Dermis blood vessel endothelial cell (primary cell): ENCODE data around the gene TFR2. TPM values are rescaled to one million over a fixed set of nuclear protein-coding genes. Genes with fewer than 3 reads are reported as not detected.

Experiments
- DNase-seq: peaks from one replicate; pipeline ENCODE4 v3.0.0; 2010
- total RNA-seq: library from RNA; depleted of rRNA; stranded (reverse); fragments of >200 nt; gene quantifications from 2 replicates; pipeline ENCODE4 v1.2.3, GENCODE V29; 2014

TFR2 gene
- total RNA-seq, 1 donor from 2014 or later: 0.68 TPM

DNA sequence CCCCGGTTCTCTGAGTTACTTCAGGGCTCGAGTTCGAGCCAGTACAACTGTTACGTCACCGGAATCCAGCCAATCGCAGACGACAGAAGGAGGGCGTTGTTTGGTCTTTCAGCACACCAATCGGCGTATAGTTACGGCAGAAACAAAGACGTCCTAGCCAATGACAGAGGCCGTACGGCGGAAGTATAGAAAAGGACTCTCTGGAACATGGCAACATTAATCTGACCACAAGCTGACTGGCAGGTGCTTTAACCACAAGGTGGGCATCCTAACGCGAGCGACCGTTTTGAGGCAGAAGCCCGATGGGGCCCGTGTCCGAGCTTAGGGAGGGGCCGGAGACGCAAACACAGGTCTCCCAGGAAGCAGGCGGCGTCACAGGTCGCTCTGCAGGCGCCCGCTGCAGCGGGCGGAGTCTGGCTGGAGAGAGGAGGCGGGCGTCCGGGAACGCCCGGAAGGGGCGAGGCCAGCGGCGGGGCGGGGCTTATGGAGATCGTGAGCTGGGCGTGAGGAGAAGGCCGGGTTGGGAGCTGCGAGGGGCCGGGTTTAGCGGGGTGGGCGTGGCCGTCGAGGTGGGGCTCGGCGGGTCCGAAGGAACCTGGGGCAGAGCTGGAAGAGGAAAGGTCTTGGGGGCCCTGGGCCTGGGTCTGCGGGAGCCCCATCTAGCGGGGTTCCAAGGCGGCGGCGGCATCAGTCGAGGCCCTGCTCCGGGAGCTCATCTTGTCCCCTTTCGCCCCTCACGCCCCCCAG is 29.2 kb downstream of the TFR2 start, which contains the start of gene MOSPD3:
Gene MOSPD3 (plus strand): TSS at position 558 of the 747 bp plus-strand sequence. CDS start 252 bp downstream, outside the sequence.
- peak; percentile 100 for DNase-seq

DNA sequence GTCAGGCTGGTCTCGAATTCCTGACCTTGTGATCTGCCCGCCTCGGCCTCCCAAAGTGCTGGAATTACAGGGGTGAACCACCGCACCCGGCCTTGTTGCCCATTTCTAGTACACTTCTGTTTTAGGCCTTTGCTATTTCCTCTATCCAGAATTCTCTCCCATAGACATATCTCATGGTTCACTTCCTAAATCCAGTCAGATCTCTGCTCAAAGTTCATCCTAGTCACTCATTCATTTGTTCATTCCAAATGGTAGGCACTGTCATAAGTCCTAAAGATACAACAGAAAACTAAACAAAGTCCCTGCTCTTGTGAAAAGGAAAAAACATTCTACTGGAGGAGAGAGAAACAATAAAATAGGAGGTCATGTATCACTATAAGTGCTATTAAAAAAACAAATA is 31.4 kb downstream of the TFR2 start:
- DNase-seq: no peak

DNA sequence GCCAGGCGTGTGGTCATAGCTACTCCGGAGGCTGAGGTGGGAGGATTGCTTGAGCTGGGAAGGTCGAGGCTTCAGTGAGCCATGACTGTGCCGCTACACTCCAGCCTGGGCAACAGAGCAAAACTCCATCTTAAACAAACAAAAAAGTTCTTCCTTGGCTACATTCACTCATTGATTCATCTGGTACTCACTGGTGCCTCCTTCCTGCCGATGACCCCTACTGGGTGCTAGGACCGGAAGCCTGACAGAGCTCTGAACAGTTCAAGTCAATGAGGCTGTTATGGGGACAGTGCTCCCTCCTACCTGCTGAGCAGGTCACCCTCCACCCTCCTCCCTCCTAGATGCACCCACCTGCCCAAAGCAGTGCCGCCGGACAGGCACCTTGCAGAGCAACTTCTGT is 34.2 kb downstream of the TFR2 start:
- DNase-seq: no peak

DNA sequence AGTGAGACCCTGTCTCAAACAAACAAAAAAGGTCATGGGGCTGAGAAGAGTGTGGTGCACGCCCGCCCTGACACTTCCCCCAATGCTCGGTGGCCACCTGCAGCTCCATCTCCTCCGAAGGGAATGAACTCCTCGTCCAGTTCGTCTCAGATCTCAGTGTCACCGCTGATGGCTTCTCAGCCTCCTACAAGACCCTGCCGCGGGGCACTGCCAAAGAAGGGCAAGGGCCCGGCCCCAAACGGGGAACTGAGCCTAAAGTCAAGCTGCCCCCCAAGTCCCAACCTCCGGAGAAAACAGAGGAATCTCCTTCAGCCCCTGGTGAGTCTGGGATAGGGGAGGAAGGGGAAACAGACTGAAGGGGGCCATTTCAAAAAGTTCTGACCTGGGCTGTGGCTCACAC is 35.0 kb downstream of the TFR2 start:
- no peak for DNase-seq

DNA sequence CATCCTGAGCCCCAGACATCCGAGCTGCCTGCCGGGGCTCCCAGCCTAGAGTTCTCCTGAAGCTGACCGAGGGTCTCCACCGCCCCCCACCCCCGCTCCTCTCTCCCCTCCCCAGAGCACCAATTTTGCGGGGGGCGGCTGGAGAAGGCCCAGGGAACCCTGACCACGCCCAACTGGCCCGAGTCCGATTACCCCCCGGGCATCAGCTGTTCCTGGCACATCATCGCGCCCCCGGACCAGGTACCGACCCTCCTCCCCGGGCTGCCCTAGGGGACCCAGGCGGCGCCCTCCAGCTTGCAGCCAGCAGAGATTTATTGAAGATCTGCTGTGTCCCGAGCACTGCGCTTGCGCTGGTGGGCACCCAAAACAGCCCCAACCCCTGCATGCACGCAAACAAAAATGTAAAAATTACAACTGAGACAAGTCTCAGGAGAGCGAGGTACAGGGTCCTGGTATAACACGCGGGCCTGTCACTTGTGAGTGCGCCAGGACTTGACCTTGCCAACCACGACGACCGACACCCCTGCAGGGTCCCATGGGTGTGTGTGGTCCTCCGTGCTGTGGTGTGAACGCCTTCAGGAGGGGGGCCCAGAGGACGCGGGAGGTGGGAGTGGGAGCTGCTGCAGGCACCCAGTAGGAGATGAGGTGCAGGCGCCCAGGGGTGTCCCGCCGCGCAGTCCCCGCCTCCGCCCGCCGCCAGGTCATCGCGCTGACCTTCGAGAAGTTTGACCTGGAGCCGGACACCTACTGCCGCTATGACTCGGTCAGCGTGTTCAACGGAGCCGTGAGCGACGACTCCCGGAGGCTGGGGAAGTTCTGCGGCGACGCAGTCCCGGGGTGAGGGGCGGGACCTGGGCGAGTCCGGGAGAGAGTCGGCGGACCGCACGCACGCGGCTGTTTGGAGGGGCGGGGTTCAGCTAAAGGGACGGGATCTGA is 36.1 kb downstream of the TFR2 start:
- DNase-seq: no peak

DNA sequence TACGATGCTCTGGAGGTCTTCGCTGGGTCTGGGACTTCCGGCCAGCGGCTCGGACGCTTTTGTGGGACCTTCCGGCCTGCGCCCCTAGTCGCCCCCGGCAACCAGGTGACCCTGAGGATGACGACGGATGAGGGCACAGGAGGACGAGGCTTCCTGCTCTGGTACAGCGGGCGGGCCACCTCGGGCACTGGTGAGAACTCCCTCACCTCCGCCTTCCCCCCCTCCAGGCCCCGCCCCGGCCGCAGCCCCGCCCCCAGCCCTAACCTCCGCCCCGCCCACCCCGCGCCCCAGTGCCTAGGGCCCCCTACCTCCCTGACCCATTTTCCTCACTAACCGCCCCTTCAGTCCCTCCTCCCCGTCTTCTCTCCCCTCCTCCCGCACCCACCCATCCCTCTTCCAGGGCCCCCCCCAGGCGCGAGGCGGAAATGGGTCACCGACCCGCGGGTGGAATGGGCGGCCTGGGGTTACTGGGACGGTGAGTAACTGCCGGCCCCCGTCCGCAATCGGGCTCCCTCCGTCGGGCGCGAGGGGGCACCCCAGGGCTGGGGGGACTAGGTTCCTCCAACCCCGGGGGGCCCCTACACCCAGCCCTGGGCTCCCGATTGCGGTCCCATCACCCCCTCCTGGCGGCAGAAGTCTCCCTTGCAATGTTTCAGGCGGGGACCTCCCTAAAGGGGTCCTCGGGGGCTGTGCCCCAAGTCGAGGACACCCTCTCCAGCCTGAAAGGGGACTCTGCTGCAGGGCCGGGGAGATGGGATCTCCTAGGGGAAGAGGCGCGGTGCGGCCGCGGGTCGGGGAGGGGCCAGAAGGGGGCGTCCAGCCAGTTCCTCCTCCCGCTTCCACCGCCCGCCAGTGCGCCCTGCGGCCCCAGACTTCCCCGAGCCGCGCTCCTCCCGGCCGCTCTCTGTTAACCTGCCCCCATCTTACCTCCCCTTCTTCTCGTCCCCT is 37.0 kb downstream of the TFR2 start:
- DNase-seq: peak; percentile 66

DNA sequence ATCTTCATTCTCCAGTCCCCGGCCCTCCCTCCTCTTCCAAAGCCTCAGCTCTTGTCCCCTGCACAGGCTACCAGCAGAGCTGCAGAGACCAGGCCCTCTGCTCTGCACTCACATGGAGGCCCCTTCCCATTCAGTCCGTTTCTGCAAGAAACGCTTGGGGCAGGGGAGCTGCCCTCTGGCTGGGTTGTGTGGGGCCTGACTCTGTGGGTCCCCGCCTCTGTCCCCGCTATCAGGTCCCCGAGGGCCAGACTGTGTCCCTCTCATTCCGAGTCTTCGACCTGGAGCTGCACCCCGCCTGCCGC is 37.7 kb downstream of the TFR2 start:
- no peak for DNase-seq

DNA sequence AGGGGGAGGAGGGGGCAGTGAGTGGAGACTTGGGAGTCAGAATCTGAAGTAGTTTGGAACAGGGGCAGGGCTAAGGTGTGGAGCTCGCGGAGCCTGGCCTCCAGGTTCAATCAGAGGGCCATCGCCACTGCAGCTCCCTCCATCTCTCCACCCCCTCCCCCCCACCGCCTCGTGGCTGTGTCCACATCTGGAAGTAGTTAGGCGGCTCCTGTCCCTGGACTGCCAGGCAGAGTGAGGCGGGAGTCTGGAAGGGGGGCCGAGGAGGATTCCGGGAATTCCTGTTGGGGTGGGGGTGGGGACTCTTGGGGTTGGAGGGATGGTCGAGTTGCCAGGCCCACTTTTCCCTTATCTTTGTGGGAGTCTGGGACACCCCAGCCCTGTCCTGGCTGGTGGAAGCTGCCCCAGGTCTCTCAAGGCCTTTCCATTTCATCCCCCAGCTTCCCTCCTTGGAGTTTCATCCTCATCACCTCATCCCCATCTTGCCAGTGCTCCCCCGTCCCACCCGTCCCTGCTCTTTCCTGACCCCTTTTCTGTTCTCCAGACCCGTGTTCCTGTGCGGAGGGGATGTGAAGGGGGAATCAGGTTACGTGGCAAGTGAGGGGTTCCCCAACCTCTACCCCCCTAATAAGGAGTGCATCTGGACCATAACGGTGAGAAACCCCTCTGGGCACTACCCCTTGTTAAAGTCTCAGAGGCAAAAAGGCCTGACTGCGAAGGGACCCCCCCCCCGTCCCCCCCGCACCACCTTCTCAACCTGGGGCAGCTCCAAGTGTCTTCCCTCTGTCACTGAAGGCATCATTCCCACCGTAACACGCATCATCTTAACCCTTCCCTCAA is 38.2 kb downstream of the TFR2 start:
- no peak for DNase-seq

DNA sequence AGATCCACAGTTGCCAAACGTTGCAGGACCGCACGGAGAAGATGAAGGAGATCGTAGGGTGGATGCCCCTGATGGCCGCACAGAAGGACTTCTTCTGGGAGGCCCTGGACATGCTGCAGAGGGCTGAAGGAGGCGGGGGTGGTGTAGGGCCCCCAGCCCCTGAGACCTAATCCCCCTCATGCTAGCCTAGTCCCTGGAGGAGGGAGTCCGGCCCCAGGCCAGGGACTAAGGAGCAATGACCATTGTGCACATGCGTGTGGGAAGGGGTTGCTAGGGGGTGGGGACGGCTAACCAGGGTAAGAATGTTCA is 40.7 kb downstream of the TFR2 start:
- DNase-seq: no peak

DNA sequence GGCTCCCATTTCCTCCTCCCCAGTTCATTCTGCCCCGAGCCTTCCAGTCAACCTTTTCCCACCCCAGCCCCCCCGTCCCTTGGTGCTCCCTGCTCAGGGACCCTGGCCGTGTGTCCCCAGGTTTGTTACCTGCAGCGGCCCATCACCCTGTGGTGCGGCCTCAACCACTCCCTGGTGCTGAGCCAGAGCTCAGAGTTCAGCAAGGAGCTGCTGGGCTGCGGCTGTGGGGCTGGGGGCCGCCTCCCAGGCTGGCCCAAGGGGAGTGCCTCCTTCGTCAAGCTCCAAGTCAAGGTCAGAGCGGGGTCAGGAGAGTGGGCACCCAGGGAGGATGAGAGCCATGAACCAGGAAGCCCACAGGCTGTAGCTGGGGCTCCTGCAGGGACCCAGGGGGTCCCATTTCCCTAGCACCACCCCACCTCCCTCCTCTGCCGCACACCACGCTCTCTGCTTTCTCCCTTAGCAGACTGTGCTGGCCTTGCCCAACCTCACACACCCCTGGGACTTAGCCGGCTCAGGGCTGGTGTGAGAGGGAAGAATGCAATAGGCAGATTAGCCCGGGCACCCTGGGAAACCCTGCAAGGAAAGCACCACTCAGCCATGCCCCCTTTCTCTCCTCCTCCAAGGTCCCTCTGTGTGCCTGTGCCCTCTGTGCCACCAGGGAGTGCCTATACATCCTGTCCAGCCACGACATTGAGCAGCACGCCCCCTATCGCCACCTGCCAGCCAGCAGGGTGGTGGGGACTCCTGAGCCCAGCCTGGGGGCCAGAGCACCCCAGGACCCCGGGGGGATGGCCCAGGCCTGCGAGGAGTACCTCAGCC is 41.2 kb downstream of the TFR2 start:
- no peak for DNase-seq

DNA sequence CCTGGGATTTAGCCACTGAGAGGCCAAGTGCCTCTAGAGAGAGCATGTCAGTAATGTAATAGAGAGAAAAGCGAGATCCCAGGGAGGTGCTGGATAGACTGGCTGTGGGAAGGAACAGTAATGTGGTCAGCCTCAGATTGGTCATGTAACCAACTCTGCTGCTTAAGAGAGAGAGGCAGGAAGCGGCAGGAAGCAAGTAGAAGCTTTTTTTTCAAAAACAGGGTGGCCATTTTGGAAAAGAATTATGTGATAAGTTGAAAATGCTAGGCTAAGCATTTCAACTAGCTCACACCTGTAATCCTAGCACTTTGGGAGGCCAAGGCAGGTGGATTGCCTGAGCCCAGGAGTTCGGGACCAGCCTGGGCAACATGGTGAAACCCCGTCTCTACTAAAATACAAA is 42.9 kb downstream of the TFR2 start:
- no peak for DNase-seq

DNA sequence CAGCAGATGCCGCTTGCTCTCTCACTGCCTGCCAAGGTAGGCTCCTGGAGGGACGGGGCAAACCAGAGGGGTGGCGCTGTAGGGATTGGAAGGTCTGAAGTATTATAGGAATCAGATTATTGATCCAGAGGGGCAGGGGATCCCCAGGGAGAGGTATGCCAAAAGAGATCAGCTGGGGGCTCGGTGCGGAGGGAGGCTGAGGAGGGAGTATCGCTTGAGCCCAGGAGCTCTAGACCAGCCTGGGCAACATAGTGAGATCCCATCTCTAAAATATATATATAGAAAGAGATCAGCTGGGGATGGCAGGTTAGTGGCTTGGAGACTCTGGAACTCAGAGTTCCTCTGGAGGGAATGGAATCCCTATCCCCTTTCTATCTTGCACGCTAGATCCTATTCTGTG is 46.2 kb downstream of the TFR2 start:
- no peak for DNase-seq

DNA sequence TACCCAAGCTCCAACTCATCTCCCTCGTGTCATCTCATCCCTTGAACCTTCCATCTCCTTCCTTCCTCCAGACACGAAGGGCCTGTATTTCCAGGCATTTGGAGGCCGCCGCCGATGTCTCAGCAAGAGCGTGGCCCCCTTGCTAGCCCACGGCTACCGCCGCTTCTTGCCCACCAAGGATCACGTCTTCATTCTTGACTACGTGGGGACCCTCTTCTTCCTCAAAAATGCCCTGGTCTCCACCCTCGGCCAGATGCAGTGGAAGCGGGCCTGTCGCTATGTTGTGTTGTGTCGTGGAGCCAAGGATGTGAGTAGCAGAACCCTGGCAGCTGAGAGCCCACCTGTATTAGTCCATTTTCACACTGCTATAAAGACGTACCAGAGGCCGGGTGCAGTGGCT is 49.8 kb downstream of the TFR2 start:
- DNase-seq: no peak

DNA sequence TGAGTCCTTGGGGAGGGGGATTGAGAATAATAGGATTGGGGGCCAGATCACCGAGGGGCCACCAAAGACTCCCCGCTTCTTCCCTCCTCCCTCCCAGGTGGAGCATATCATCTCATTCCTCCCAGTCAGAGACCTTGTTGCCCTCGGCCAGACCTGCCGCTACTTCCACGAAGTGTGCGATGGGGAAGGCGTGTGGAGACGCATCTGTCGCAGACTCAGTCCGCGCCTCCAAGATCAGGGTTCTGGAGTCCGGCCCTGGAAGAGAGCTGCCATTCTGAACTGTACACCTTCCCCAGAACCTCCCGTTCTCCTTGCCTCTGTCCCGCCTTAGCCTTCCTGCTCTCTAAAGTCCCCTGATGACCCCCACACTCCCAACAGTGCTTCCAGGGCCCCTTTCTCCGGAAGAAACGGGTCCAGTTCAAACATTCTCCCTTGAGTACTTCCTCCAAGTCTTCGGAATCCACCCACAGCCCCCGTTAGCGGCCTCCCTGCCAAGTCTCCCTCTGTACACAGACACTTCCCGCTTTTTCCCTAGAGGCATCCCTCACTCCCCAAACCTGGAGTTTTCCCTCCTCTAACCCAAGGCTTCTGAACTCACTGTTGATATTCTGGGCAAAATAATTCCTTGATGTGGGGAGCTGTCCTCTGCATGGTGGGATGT is 51.1 kb downstream of the TFR2 start:
- no peak for DNase-seq

DNA sequence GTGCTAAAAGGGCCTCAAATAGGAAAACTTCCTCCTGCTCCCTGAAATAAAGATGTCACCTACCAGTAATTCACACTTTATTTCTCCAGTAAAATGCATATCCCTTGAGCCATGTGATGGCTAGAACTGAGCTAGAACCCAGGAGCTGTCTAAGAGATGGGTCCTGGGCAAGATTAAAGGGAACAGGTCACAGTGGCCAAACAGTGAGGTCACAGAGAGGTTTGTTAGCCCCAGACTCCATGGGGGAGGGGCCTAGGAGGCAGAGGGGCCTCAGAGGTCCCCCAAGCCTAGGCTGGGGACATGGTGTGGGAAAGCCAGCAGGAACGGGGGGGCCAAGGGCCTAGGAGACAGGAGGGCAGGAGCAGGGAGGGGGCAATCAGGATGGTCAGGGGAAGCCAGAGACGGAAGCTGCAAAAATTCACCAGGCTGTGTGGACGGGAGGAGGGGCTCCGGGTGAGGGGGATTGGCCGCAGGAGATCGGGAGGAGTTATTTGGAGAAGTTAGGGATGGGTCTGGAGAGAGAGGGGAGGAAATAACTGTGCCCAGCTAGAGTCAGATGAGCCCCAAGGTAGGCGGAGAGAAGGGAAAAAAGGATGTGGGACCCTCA is 51.9 kb downstream of the TFR2 start:
- DNase-seq: no peak

DNA sequence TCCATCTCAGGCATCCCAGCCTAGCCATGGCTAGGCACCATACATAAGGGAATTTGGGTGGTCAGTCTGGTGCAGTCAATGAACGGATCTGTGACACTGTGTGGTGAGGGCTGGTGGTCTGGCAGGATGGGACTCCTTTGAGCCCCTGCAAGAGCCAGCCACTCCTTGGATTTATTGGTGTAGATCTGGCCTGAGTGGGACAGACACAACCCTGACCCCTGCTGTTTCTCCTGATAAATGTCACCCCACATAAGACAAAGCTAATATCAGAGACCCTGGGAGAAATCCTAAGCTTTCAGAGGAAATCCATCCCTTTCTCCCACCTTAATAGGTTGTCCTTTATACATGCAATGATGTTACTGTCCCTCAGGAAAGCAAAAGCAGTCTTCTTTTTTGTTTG is 52.9 kb downstream of the TFR2 start:
- DNase-seq: peak; percentile 64

DNA sequence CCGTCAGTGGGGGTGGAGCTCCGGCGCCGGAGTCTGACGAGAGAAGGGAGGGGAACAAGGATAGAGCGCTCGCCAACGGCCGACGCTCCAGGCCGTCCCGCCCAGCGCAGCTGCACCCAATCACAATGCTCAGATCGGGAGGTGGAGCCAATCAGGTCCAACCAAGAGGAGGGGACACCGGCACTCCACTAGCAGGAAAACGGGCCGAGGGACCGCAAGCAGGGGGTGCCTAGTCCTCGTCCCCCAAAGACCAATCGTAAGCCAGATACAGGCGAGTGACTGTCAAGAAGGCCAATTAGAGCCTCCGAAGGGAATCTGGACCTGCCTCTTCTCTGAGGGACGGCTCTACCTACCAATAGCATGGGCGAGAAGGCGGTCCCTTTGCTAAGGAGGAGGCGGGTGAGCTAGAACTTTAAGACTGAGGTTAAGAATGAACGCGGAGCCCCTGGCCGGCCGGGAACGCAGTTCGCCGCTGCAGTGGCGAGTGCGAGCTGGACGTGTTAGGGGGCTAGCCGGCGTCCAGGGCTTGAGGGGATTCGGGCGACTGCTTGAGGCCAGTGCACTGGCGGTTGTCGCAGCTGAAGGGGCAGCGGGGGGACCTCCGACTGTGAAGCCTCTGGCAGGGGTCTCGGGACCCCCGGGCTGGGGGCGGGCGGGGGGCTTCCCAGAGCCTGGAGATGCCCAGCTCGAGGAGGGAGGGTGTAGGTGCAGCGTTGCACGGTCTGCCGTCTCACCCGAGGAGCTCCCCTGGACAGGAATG is 54.9 kb downstream of the TFR2 start, which contains the start of gene FBXO24:
Gene FBXO24 (plus strand): TSS at position 63 of the 760 bp plus-strand sequence. CDS start 298 bp downstream, at position 361.
- peak; percentile 100 for DNase-seq

DNA sequence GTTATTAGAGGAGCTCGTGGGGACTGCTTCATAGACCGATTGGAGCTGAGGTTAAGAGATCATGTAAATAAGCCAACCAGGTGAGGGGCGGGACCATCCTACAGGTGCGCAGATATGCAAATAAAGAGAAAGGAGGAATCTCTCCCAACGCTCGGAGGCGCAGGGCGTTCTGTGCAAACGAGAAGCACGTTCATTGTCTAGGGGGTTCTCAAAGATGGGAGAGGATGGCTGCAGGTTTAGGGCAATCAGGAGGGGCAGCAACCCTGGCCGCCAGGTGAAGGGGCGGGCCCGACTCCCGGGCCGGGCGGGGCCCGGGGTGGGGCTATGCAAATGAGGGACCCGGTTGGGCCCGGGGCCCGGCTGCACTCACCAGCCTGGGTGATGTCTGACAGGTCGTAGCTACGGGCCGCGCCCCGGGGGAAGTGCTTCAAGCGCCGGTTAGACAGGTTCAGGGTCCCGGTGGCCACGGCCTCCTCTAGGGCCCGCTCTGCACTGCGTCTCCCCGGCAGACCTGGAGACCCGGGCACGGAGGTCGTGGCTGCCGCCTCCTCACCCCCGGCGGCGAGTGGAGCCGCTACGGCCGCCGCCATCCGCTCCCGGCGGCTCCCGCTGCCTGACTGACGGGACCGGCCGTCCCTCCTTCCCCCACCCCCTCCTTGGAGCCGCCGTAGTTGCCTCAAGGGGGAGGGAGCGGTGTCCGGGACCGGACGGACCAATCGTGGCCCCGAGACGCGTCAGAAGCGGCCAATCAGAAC is 55.7 kb downstream of the TFR2 start, which contains the start of gene LRCH4:
Gene LRCH4 (minus strand): TSS at position 619 of the 755 bp plus-strand sequence. CDS start 29 bp downstream, at position 590.
- peak; percentile 41 for DNase-seq
